GM12892 (cell line): ENCODE results near the gene GPSM3.

ENCODE experiments used
- POLR2A ChIP-seq: IDR thresholded peaks from 2 replicates; pipeline ENCODE4 v1.6.1; 2011; ENCODE audit warnings: low read depth, low read length, control low read depth
- POLR2AphosphoS5 ChIP-seq: IDR thresholded peaks from 2 replicates; pipeline ENCODE4 v1.6.1; 2011; ENCODE audit warnings: low read depth, low read length, control low read depth
- TAF1 ChIP-seq: IDR thresholded peaks from 2 replicates; pipeline ENCODE4 v1.6.1; 2011; ENCODE audit warnings: low read depth, mild to moderate bottlenecking, control low read depth, low read length, borderline replicate concordance

GRCh38 chr6:32152769-32153563 lies 39.5 kb downstream of the GPSM3 start:
- no peak for TF ChIP-seq POLR2A
- no peak for TF ChIP-seq TAF1
- no peak for TF ChIP-seq POLR2AphosphoS5
